Naive thymus-derived CD8-positive, alpha-beta T cell (primary cell): Measurements from ENCODE around the gene FOLR2. TPM values are rescaled to one million over a fixed set of nuclear protein-coding genes. Genes with fewer than 3 reads are reported as not detected.

Source experiments
- polyA plus RNA-seq, 3 donors: library from polyadenylated mRNA; unstranded; fragments of 300-500 nt; fragmentation: Illumina TruSeq; gene quantifications; one replicate each; pipeline ENCODE4 v1.2.3, GENCODE V29; 2021
- total RNA-seq, 8 experiments: library from RNA in 2 of 8; stranded (reverse) in 2 of 8; gene quantifications; one replicate each; pipeline ENCODE4 v1.2.3 and lab custom pipeline; 2021 to 2026

FOLR2 gene
- total and polyA plus RNA-seq, 5 experiments from 2014 or later: 0.31 to 1.0 TPM; not detected in 3

Other genes starting within 250 kb of the FOLR2 start
- 10 to 100 TPM; 15.1 to 19.6 TPM for gene IL18BP, start 217.9 kb upstream of the FOLR2 start, total RNA-seq
- 10 to 100 TPM in 1 of 3 donors, 1 to 10 TPM in 2; 7.4 to 15.8 (median 8.6) TPM for gene IL18BP, start 217.9 kb upstream of the FOLR2 start, polyA plus RNA-seq
- gene NUMA1, start 136.3 kb upstream of the FOLR2 start, total RNA-seq: 100 to 1,000 TPM; 436 to 442 TPM
- 100 to 1,000 TPM in 1 of 3 donors, 10 to 100 TPM in 2; 12.0 to 119 (median 30.6) TPM for gene NUMA1, start 136.3 kb upstream of the FOLR2 start, polyA plus RNA-seq
- 1 to 10 TPM; 5.0 to 6.6 TPM for gene LRRC51, start 135.9 kb upstream of the FOLR2 start, total RNA-seq
- gene LRRC51, start 135.9 kb upstream of the FOLR2 start, polyA plus RNA-seq: 1 to 10 TPM; 1.5 to 3.1 (median 2.5) TPM
- gene LAMTOR1, start 113.5 kb upstream of the FOLR2 start, total RNA-seq: 10 to 100 TPM; 66.8 to 68.6 TPM
- 10 to 100 TPM; 78.0 to 87.7 (median 78.6) TPM for gene LAMTOR1, start 113.5 kb upstream of the FOLR2 start, polyA plus RNA-seq
- not detected for gene TOMT, start 110.9 kb upstream of the FOLR2 start, total RNA-seq
- gene TOMT, start 110.9 kb upstream of the FOLR2 start, polyA plus RNA-seq: not detected
- 10 to 100 TPM; 52.9 to 62.1 TPM for gene ANAPC15, start 104.1 kb upstream of the FOLR2 start, total RNA-seq
- 100 to 1,000 TPM in 1 of 3 donors, 10 to 100 TPM in 2; 81.7 to 102 (median 90.1) TPM for gene ANAPC15, start 104.1 kb upstream of the FOLR2 start, polyA plus RNA-seq
- gene FOLR3, start 81.1 kb upstream of the FOLR2 start, total RNA-seq: not detected
- gene FOLR3, start 81.1 kb upstream of the FOLR2 start, polyA plus RNA-seq: not detected
- gene FOLR1, start 24.7 kb upstream of the FOLR2 start, total RNA-seq: not detected
- gene FOLR1, start 24.7 kb upstream of the FOLR2 start, polyA plus RNA-seq: not detected
- 100 to 1,000 TPM; 154 to 162 TPM for gene INPPL1, start 8.0 kb downstream of the FOLR2 start, total RNA-seq
- 1 to 10 TPM; 6.0 to 8.6 (median 6.1) TPM for gene INPPL1, start 8.0 kb downstream of the FOLR2 start, polyA plus RNA-seq
- not detected for gene PHOX2A, start 27.4 kb downstream of the FOLR2 start, total RNA-seq
- not detected for gene PHOX2A, start 27.4 kb downstream of the FOLR2 start, polyA plus RNA-seq
- 10 to 100 TPM; 16.1 to 19.4 TPM for gene CLPB, start 217.7 kb downstream of the FOLR2 start, total RNA-seq
- gene CLPB, start 217.7 kb downstream of the FOLR2 start, polyA plus RNA-seq: 1 to 10 TPM; 4.8 to 9.5 (median 5.0) TPM